K562 (cell line): Measurements from ENCODE around the gene RAB24. TPM values are rescaled to one million over a fixed set of nuclear protein-coding genes. Genes with fewer than 3 reads are reported as not detected.

Experiments
- BACH1 ChIP-seq: fragments of 200-800 bp; sonication (Bioruptor generic); IDR thresholded peaks from 2 replicates; pipeline ENCODE4 v1.6.1; 2016; ENCODE audit warnings: missing genetic modification characterization, missing compliant biosample characterization
- DACH1 ChIP-seq: fragments of 450-650 bp; IDR thresholded peaks from 2 replicates; pipeline ENCODE4 v1.6.1; 2018; ENCODE audit not compliant: partially characterized antibody
- DLX4 ChIP-seq: fragments of 250-450 bp; sonication (Bioruptor Pico); IDR thresholded peaks from 2 replicates; pipeline ENCODE4 v1.6.1; 2021; ENCODE audit warnings: mild to moderate bottlenecking
- ELF1 ChIP-seq: fragments of 200-800 bp; sonication (Bioruptor generic); IDR thresholded peaks from 2 replicates; pipeline ENCODE4 v1.6.1; 2016; ENCODE audit warnings: missing genetic modification characterization, missing compliant biosample characterization
- FOXK2 ChIP-seq, 2 experiments: fragments of 450-650 bp; IDR thresholded peaks in 1 of 2; conservative IDR thresholded peaks in 1 of 2; 2 replicates each; pipeline ENCODE4 v1.6.1; 2016; ENCODE audit warnings: low read depth in 2 of 2, mild to moderate bottlenecking in 1 of 2
- GABPB1 ChIP-seq: sonication (generic); formaldehyde crosslinking; IDR thresholded peaks from 2 replicates; pipeline ENCODE4 v1.8.0; 2022; ENCODE audit warnings: mild to moderate bottlenecking, missing genetic modification reagents
- MLX ChIP-seq, 2 experiments: fragments of 450-650 bp in 1 of 2; sonication (generic) in 1 of 2; formaldehyde crosslinking; conservative IDR thresholded peaks; 2 replicates each; pipeline versions ENCODE4 v1.4.0 to v1.8.1; 2020 to 2022; ENCODE audit warnings: mild to moderate bottlenecking in 1 of 2, missing genetic modification reagents in 1 of 2
- NR2C2 ChIP-seq, 2 experiments: fragments of 200-800 bp in 1 of 2; sonication (Bioruptor generic) in 1 of 2; sonication (generic) in 1 of 2; formaldehyde crosslinking in 1 of 2; IDR thresholded peaks; 2 replicates each; pipeline versions ENCODE4 v1.6.1 to v1.8.0; 2016 to 2022; ENCODE audit warnings: mild to moderate bottlenecking in 1 of 2, missing compliant biosample characterization in 1 of 2, missing genetic modification characterization in 1 of 2, missing genetic modification reagents in 1 of 2
- RNF2 ChIP-seq: sonication (generic); IDR thresholded peaks from 2 replicates; pipeline ENCODE4 v1.6.1; 2016
- SMAD2 ChIP-seq: fragments of 150-350 bp; IDR thresholded peaks from 2 replicates; pipeline ENCODE4 v1.6.1; 2014; ENCODE audit warnings: low read depth, mild to moderate bottlenecking, low read length
- SMARCC2 ChIP-seq: fragments of 450-650 bp; IDR thresholded peaks from 2 replicates; pipeline ENCODE4 v1.6.1; 2017; ENCODE audit warnings: antibody characterized with exemption, moderate library complexity, mild to moderate bottlenecking, low read depth
- SP1 ChIP-seq: sonication (generic); formaldehyde crosslinking; IDR thresholded peaks from 2 replicates; pipeline ENCODE4 v1.8.1; 2022; ENCODE audit warnings: mild to moderate bottlenecking, missing genetic modification reagents
- SRSF9 ChIP-seq: fragments of 200-400 bp; formaldehyde crosslinking; IDR thresholded peaks from 2 replicates; pipeline ENCODE4 v1.6.1; 2017; ENCODE audit warnings: low read depth, low read length, borderline replicate concordance
- TCF3 ChIP-seq: sonication (generic); formaldehyde crosslinking; IDR thresholded peaks from 2 replicates; pipeline ENCODE4 v1.4.0; 2020; ENCODE audit warnings: mild to moderate bottlenecking, missing genetic modification reagents
- TFAP4 ChIP-seq: sonication (generic); formaldehyde crosslinking; IDR thresholded peaks from 2 replicates; pipeline ENCODE4 v1.8.0; 2022; ENCODE audit warnings: missing genetic modification reagents, mild to moderate bottlenecking, moderate library complexity, borderline replicate concordance
- U2AF2 ChIP-seq: fragments of 200-400 bp; formaldehyde crosslinking; optimal IDR thresholded peaks from 2 replicates; pipeline ENCODE3; 2017; ENCODE audit warnings: low read depth, mild to moderate bottlenecking, low read length
- ZBTB8A ChIP-seq: fragments of 450-650 bp; IDR thresholded peaks from 2 replicates; pipeline ENCODE4 v1.6.1; 2018; ENCODE audit warnings: mild to moderate bottlenecking, moderate library complexity; ENCODE audit not compliant: partially characterized antibody
- ZNF124 ChIP-seq: sonication (generic); formaldehyde crosslinking; IDR thresholded peaks from 2 replicates; pipeline ENCODE4 v1.8.1; 2022; ENCODE audit warnings: missing genetic modification reagents
- ZNF263 ChIP-seq: sonication (generic); formaldehyde crosslinking; IDR thresholded peaks from 2 replicates; pipeline ENCODE4 v1.8.0; 2022; ENCODE audit warnings: mild to moderate bottlenecking, missing genetic modification reagents, borderline replicate concordance
- ZNF431 ChIP-seq: sonication (generic); formaldehyde crosslinking; IDR thresholded peaks from 2 replicates; pipeline ENCODE4 v1.8.0; 2022; ENCODE audit warnings: mild to moderate bottlenecking, missing genetic modification reagents
- polyA plus RNA-seq, 8 experiments: library from polyadenylated mRNA; depleted of rRNA in 4 of 8; stranded (reverse) in 5 of 8; unstranded in 3 of 8; fragments of >200 nt; fragmentation: Nextera tagmentation in 2 of 8; fragmentation: Illumina TruSeq in 1 of 8; extraction: Ambion mirVana in 2 of 8; extraction: Trizol in 1 of 8; gene quantifications; 2 replicates each; pipeline versions ENCODE4 v1.2.1 to v1.2.3, GENCODE V29; 2011 to 2014; ENCODE audit warnings: inconsistent platforms in 1 of 8, missing spikeins in 1 of 8
- total RNA-seq, 7 experiments: library from RNA; depleted of rRNA in 6 of 7; stranded (reverse); fragments of >200 nt in 6 of 7; fragmentation: Illumina TruSeq in 2 of 7; extraction: Trizol in 2 of 7; gene quantifications; 2 replicates each; pipeline versions ENCODE4 v1.2.1 to v1.2.3, GENCODE V29; 2011 to 2021; ENCODE audit warnings: low replicate concordance in 1 of 7
- TF ChIP-seq, protein P1 (sequence below): IDR thresholded peaks from 2 replicates; pipeline ENCODE4 v1.6.1; 2011; ENCODE audit not compliant: insufficient read length; ENCODE audit errors: extremely low read depth
- TF ChIP-seq, protein P2 (sequence below): fragments of 250-450 bp; sonication (Bioruptor Pico); IDR thresholded peaks from 2 replicates; pipeline ENCODE4 v1.4.0; 2020; ENCODE audit warnings: mild to moderate bottlenecking, moderate library complexity, borderline replicate concordance

The RAB24 gene
- total and polyA plus RNA-seq, 9 of the 15 experiments (the other 6 are each of a cell fraction or from before 2014, with no cell fraction given): 13.9 to 107 (median 34.8) TPM

- no peak for TF ChIP-seq ZNF263
- no peak for TF ChIP-seq SP1 (CRISPR knock-in tag)
- no peak for TF ChIP-seq ZBTB8A
- TF ChIP-seq ZNF124: no peak
- no peak for TF ChIP-seq MLX (CRISPR knock-in tag; conservative IDR thresholded peaks at IDR 0.05)
- no peak for TF ChIP-seq ZNF431 (CRISPR knock-in tag)
- TF ChIP-seq DLX4: no peak
- no peak for TF ChIP-seq TCF3
- TF ChIP-seq DACH1: no peak
- no peak for TF ChIP-seq FOXK2 (conservative IDR thresholded peaks at IDR 0.05 in 1 of 2, IDR thresholded peaks at IDR 0.05 in 1 of 2; ENCODE audit: low read depth in 2 of 2)
- no peak for TF ChIP-seq SMARCC2
- no peak for TF ChIP-seq GABPB1 (CRISPR knock-in tag)
- TF ChIP-seq SMAD2: no peak
- TF ChIP-seq, protein P1, sequence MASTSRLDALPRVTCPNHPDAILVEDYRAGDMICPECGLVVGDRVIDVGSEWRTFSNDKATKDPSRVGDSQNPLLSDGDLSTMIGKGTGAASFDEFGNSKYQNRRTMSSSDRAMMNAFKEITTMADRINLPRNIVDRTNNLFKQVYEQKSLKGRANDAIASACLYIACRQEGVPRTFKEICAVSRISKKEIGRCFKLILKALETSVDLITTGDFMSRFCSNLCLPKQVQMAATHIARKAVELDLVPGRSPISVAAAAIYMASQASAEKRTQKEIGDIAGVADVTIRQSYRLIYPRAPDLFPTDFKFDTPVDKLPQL: no peak
- TF ChIP-seq NR2C2 (CRISPR knock-in tag; IDR thresholded peaks at IDR 0.05): no peak
- no peak for TF ChIP-seq NR2C2 (tag; IDR thresholded peaks at IDR 0.05)
- TF ChIP-seq, protein P2, sequence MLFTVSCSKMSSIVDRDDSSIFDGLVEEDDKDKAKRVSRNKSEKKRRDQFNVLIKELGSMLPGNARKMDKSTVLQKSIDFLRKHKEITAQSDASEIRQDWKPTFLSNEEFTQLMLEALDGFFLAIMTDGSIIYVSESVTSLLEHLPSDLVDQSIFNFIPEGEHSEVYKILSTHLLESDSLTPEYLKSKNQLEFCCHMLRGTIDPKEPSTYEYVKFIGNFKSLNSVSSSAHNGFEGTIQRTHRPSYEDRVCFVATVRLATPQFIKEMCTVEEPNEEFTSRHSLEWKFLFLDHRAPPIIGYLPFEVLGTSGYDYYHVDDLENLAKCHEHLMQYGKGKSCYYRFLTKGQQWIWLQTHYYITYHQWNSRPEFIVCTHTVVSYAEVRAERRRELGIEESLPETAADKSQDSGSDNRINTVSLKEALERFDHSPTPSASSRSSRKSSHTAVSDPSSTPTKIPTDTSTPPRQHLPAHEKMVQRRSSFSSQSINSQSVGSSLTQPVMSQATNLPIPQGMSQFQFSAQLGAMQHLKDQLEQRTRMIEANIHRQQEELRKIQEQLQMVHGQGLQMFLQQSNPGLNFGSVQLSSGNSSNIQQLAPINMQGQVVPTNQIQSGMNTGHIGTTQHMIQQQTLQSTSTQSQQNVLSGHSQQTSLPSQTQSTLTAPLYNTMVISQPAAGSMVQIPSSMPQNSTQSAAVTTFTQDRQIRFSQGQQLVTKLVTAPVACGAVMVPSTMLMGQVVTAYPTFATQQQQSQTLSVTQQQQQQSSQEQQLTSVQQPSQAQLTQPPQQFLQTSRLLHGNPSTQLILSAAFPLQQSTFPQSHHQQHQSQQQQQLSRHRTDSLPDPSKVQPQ (CRISPR knock-in tag): no peak
- no peak for TF ChIP-seq SRSF9
- no peak for TF ChIP-seq U2AF2
- TF ChIP-seq ELF1 (tag): no peak
- TF ChIP-seq RNF2: no peak
- no peak for TF ChIP-seq BACH1 (tag)
- peak; percentile 82 for TF ChIP-seq TFAP4
Observed at GRCh38 chr5:177304392-177305119, 1.0 kb upstream of the RAB24 start (continued).
